Upper lobe of left lung (tissue), 4 donors: Measurements from ENCODE around the gene CDHR3.

ENCODE experiments used
- POLR2AphosphoS5 ChIP-seq, 2 donors: sonication (generic); formaldehyde crosslinking; IDR thresholded peaks; one replicate each; pipeline ENCODE4 v1.5.1; 2017; ENCODE audit warnings: antibody characterized with exemption in 2 of 2
- TF ChIP-seq, protein P1 (sequence below), 6 experiments: fragments of 450-650 bp in 4 of 6; fragments of 200-600 bp in 2 of 6; sonication (generic) in 2 of 6; IDR thresholded peaks; one replicate each; pipeline ENCODE4 v1.5.1; 2016 to 2019; ENCODE audit warnings: antibody characterized with exemption in 6 of 6

DNA sequence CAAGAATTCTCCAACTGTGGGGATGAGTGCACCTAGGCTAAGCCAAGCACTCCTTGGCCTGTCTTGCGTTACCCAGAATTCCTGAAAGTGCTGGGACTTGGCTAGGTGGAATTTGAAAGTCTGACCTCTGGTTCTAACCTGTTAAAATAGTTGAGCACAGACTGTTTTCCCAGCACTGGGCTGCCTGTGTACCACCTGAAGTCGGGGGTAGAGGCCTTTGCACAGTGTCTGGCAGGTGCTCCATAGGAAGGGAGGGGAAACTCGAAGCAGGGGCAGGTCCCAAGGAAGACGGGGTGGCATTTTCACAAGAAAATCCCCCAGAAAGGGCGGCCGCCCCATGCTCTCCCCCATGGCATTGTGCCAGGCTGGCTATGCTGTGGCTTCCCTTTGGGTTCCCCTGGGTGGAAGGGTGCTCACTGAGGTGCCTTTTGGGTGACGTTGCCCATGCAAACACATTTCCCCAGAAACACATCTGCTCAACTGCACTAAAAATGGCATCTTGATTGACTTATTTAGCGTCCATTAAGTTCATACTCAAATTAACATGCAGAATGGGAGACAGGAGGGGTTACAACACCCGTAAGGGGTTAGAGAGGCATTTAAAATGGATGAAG is 86.2 kb downstream of the CDHR3 start:
- no peak for TF ChIP-seq POLR2AphosphoS5 (IDR thresholded peaks at IDR 0.05)
- TF ChIP-seq, protein P1, sequence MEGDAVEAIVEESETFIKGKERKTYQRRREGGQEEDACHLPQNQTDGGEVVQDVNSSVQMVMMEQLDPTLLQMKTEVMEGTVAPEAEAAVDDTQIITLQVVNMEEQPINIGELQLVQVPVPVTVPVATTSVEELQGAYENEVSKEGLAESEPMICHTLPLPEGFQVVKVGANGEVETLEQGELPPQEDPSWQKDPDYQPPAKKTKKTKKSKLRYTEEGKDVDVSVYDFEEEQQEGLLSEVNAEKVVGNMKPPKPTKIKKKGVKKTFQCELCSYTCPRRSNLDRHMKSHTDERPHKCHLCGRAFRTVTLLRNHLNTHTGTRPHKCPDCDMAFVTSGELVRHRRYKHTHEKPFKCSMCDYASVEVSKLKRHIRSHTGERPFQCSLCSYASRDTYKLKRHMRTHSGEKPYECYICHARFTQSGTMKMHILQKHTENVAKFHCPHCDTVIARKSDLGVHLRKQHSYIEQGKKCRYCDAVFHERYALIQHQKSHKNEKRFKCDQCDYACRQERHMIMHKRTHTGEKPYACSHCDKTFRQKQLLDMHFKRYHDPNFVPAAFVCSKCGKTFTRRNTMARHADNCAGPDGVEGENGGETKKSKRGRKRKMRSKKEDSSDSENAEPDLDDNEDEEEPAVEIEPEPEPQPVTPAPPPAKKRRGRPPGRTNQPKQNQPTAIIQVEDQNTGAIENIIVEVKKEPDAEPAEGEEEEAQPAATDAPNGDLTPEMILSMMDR (IDR thresholded peaks at IDR 0.05): no peak
